ENCODE results near the gene BAD. TPM values are rescaled to one million over a fixed set of nuclear protein-coding genes. Genes with fewer than 3 reads are reported as not detected.

BAD gene
- total and polyA plus RNA-seq, 2 of the 13 experiments (the other 11 are each of a cell fraction or from before 2014, with no cell fraction given): 17.9 to 28.5 TPM

- TF ChIP-seq, protein P1, sequence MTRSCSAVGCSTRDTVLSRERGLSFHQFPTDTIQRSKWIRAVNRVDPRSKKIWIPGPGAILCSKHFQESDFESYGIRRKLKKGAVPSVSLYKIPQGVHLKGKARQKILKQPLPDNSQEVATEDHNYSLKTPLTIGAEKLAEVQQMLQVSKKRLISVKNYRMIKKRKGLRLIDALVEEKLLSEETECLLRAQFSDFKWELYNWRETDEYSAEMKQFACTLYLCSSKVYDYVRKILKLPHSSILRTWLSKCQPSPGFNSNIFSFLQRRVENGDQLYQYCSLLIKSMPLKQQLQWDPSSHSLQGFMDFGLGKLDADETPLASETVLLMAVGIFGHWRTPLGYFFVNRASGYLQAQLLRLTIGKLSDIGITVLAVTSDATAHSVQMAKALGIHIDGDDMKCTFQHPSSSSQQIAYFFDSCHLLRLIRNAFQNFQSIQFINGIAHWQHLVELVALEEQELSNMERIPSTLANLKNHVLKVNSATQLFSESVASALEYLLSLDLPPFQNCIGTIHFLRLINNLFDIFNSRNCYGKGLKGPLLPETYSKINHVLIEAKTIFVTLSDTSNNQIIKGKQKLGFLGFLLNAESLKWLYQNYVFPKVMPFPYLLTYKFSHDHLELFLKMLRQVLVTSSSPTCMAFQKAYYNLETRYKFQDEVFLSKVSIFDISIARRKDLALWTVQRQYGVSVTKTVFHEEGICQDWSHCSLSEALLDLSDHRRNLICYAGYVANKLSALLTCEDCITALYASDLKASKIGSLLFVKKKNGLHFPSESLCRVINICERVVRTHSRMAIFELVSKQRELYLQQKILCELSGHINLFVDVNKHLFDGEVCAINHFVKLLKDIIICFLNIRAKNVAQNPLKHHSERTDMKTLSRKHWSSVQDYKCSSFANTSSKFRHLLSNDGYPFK (CRISPR knock-in tag; IDR thresholded peaks at IDR 0.05; ENCODE audit: borderline replicate concordance): peak; percentile 93
- no peak for TF ChIP-seq PHB2 (IDR thresholded peaks at IDR 0.05; ENCODE audit: partially characterized antibody)
- TF ChIP-seq, protein P2, sequence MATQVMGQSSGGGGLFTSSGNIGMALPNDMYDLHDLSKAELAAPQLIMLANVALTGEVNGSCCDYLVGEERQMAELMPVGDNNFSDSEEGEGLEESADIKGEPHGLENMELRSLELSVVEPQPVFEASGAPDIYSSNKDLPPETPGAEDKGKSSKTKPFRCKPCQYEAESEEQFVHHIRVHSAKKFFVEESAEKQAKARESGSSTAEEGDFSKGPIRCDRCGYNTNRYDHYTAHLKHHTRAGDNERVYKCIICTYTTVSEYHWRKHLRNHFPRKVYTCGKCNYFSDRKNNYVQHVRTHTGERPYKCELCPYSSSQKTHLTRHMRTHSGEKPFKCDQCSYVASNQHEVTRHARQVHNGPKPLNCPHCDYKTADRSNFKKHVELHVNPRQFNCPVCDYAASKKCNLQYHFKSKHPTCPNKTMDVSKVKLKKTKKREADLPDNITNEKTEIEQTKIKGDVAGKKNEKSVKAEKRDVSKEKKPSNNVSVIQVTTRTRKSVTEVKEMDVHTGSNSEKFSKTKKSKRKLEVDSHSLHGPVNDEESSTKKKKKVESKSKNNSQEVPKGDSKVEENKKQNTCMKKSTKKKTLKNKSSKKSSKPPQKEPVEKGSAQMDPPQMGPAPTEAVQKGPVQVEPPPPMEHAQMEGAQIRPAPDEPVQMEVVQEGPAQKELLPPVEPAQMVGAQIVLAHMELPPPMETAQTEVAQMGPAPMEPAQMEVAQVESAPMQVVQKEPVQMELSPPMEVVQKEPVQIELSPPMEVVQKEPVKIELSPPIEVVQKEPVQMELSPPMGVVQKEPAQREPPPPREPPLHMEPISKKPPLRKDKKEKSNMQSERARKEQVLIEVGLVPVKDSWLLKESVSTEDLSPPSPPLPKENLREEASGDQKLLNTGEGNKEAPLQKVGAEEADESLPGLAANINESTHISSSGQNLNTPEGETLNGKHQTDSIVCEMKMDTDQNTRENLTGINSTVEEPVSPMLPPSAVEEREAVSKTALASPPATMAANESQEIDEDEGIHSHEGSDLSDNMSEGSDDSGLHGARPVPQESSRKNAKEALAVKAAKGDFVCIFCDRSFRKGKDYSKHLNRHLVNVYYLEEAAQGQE (IDR thresholded peaks at IDR 0.05; ENCODE audit: borderline replicate concordance in 1 of 2, low read depth in 1 of 2, low read length in 2 of 2): no peak
- no peak; the same call in 1 of the 2 replicates for TF ChIP-seq ZBTB34 (CRISPR knock-in tag; IDR thresholded peaks at IDR 0.05)
- TF ChIP-seq ZNF710 (CRISPR knock-in tag; IDR thresholded peaks at IDR 0.05; ENCODE audit: borderline replicate concordance): no peak
- TF ChIP-seq, protein P3, sequence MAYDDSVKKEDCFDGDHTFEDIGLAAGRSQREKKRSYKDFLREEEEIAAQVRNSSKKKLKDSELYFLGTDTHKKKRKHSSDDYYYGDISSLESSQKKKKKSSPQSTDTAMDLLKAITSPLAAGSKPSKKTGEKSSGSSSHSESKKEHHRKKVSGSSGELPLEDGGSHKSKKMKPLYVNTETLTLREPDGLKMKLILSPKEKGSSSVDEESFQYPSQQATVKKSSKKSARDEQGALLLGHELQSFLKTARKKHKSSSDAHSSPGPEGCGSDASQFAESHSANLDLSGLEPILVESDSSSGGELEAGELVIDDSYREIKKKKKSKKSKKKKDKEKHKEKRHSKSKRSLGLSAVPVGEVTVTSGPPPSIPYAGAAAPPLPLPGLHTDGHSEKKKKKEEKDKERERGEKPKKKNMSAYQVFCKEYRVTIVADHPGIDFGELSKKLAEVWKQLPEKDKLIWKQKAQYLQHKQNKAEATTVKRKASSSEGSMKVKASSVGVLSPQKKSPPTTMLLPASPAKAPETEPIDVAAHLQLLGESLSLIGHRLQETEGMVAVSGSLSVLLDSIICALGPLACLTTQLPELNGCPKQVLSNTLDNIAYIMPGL (CRISPR knock-in tag; IDR thresholded peaks at IDR 0.05; ENCODE audit: borderline replicate concordance in 1 of 2, low read depth in 1 of 2): peak; percentile 44 to 74; a peak in 3 of 4 replicates
- no peak; the same call in 1 of the 2 replicates for TF ChIP-seq ZNF564 (CRISPR knock-in tag; IDR thresholded peaks at IDR 0.05)
- no peak for TF ChIP-seq NFE2L1 (CRISPR knock-in tag; IDR thresholded peaks at IDR 0.05; ENCODE audit: borderline replicate concordance)
- no peak for TF ChIP-seq NR3C1 (CRISPR knock-in tag; IDR thresholded peaks at IDR 0.05)
- no peak for TF ChIP-seq RBAK (CRISPR knock-in tag; IDR thresholded peaks at IDR 0.05)
- no peak; the same call in 1 of the 2 replicates for TF ChIP-seq BORCS8-MEF2B (CRISPR knock-in tag; IDR thresholded peaks at IDR 0.05)
- TF ChIP-seq JARID2 (CRISPR knock-in tag; IDR thresholded peaks at IDR 0.05; ENCODE audit: insufficient replicate concordance): no peak
- peak; percentile 85 for TF ChIP-seq SRSF1 (optimal IDR thresholded peaks at IDR 0.05; ENCODE audit: low read depth, low read length)
Observed at GRCh38 chr11:64269540-64270220, 14.8 kb downstream of the BAD start (continued).
